ENCODE results near the gene PITX3.
A peak's percentile ranks its signal among the peaks of the same experiment; 100 is the strongest.

The PITX3 gene

DNA sequence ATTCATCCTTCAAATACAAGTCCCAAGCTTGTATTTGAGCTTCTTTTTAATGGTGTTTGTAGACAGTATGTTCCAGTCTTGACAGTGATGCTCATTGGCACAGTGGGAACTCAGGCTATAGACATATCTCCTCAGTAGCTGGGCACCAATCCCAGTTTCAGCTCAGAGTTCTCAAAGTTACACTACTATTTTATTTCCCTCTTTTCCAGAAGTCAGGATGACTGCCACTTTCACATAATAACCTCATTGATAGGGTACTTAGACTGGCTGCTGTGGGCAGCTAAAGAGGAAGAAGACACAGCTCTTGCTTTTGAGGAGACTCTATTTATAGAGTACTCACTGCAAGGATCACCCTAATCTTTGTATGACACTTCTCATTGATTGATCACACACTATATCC lies 6.4 kb upstream of the PITX3 start:
- DNase-seq (ENCODE audit: low read depth) = no peak
- no peak overlapping the region for H3K4me3 ChIP-seq (ENCODE audit: control insufficient read depth, low read depth, low read length)
- TF ChIP-seq, protein P1, sequence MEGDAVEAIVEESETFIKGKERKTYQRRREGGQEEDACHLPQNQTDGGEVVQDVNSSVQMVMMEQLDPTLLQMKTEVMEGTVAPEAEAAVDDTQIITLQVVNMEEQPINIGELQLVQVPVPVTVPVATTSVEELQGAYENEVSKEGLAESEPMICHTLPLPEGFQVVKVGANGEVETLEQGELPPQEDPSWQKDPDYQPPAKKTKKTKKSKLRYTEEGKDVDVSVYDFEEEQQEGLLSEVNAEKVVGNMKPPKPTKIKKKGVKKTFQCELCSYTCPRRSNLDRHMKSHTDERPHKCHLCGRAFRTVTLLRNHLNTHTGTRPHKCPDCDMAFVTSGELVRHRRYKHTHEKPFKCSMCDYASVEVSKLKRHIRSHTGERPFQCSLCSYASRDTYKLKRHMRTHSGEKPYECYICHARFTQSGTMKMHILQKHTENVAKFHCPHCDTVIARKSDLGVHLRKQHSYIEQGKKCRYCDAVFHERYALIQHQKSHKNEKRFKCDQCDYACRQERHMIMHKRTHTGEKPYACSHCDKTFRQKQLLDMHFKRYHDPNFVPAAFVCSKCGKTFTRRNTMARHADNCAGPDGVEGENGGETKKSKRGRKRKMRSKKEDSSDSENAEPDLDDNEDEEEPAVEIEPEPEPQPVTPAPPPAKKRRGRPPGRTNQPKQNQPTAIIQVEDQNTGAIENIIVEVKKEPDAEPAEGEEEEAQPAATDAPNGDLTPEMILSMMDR (IDR thresholded peaks at IDR 0.05; ENCODE audit: control insufficient read depth, insufficient read depth, low read depth, low read length, missing control alignments) = no peak

DNA sequence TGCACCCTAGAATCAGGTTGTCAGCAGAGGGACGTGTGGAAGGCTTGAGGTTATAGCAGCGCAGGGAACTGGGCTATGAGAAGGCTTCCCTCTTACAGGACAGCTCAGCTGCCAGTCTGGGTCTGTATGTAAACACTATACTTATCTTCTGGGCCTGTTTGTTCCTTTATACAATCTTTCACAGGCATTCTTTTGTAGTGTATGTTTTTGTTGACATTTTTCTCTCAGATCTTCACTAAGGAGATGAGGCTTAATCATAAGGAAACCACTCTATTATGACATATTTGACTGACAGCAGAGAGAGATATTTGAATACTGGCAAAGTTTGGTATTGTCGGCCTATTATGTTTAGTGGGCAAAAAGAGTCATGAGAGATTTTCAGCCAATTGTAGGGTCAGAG lies 4.9 kb upstream of the PITX3 start:
- H3K4me3 ChIP-seq (ENCODE audit: control insufficient read depth, low read depth, low read length) = peak overlapping the region; percentile 90
- DNase-seq (ENCODE audit: low read depth) = no peak
- TF ChIP-seq, protein P1 (IDR thresholded peaks at IDR 0.05; ENCODE audit: control insufficient read depth, insufficient read depth, low read depth, low read length, missing control alignments) = no peak

DNA sequence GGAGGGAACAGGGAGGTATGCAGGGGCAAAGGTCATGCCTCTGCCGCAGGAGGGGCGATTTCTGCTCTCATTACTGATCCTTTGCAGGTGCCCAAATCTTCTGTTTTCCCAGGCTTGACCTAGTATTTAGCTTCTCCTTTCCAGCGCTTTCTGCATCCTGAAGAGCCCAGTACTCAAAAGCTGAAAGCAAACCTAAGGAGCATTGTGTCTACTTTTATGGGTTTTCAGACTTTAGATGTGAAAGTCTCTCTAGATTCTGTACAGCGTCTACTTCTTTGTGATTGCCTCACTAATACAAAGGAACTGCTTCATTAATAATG lies 4.6 kb upstream of the PITX3 start:
- TF ChIP-seq, protein P1 (IDR thresholded peaks at IDR 0.05; ENCODE audit: control insufficient read depth, insufficient read depth, low read depth, low read length, missing control alignments) = no peak
- DNase-seq (ENCODE audit: low read depth) = no peak
- peak overlapping the region; percentile 90 for H3K4me3 ChIP-seq (ENCODE audit: control insufficient read depth, low read depth, low read length)

DNA sequence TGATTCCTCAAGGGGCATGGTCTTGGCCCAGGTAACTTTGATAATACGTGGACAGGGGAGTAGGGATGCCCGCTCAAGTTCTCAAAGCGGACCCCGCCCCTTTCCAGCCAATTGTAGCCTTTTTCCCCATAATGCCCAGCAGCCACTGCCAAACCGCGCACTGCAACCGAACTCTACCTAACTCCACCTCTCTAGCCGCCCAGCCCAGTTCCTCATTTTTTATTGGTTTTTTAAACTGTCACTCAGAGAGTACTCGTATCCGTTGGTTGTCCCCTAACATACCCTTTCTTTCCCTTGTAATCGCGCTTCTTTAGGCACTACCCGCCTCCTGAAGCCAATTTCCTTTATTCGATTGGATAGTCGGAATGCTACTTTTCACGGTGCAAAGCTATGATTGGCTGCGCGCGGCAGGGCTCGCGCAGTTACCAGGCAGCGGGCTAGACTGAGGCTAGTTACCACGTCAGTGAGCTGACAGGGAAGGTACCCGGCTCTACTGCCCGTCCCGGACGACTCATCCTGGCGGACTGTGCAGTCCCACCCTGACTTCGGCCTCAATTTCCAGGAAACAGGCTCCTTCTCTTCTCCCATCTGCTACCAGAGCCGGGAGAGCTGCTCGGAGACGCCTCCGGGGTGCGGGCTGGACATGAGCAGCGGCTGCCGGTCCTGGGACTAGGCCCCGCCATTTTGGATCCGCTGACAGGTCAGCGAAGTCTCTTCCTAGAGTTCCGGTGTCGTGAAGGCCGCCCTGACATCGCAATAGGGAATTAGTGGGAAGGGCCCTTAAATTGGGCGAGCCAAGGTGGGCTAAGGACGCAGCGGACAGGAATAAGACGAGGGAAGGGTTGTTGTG lies 4.0 kb upstream of the PITX3 start, which contains the start of gene GBF1:
GBF1 (plus strand) TSS at position 451 of the 850 bp plus-strand sequence. CDS start 13,407 bp downstream, outside the sequence.
- peak; percentile 100 for DNase-seq (ENCODE audit: low read depth)
- H3K4me3 ChIP-seq (ENCODE audit: control insufficient read depth, low read depth, low read length) = peak within 1 kb of the TSS; percentile 90
- TF ChIP-seq, protein P1 (IDR thresholded peaks at IDR 0.05; ENCODE audit: control insufficient read depth, insufficient read depth, low read depth, low read length, missing control alignments) = no peak

DNA sequence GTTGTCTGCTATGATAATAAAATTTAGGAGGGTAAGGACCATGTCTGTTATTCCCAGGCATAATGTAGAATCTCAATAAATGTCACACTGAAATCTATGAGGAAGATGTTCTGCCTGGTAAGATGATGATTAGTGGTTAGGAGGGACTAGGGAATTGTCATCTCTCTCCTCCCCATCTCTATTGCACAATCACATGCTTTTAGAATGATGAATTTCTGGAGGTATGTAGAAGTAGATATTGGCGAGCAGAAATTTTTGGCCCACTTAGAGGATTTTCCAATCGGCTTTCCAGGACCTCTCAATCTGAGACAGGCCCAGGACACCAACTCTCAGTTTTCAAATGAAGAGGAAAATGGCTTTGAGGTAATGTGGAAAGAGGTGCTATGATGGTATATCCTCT lies 2.0 kb upstream of the PITX3 start:
- no peak overlapping the region for H3K4me3 ChIP-seq (ENCODE audit: control insufficient read depth, low read depth, low read length)
- no peak for DNase-seq (ENCODE audit: low read depth)
- TF ChIP-seq, protein P1 (IDR thresholded peaks at IDR 0.05; ENCODE audit: control insufficient read depth, insufficient read depth, low read depth, low read length, missing control alignments) = no peak

DNA sequence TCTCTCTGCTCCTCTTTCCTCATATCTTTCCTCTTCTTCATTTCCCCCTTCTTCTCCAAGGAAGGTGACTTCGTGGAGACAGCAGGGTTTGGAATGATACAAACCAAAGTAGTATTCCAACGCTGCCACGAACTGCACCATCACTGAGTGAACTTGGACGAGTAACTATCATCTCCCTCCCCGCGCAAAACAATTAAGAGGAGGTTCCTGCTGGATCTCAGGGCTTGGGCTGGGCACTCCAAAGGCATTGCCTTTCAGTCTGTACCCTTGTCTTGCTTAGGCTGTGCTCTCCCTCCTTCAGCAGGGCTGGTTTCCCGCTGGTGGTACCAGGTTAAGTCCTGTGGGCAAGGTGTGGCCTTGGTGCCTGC lies 790 bp upstream of the PITX3 start:
- TF ChIP-seq, protein P1 (IDR thresholded peaks at IDR 0.05; ENCODE audit: control insufficient read depth, insufficient read depth, low read depth, low read length, missing control alignments) = no peak
- no peak for DNase-seq (ENCODE audit: low read depth)
- peak overlapping the region; percentile 81 for H3K4me3 ChIP-seq (ENCODE audit: control insufficient read depth, low read depth, low read length)
